Type B pancreatic cell (in vitro differentiated cells): ENCODE measurements around the gene KRT76. TPM values are rescaled to one million over a fixed set of nuclear protein-coding genes. Genes with fewer than 3 reads are reported as not detected.

Source experiments
- DNase-seq: peaks from one replicate; pipeline ENCODE4 v3.0.0; 2021; ENCODE audit warnings: mixed read lengths; ENCODE audit not compliant: unreplicated experiment; ENCODE audit errors: extremely low spot score
- H3K27ac Mint-ChIP-seq: 2 replicates; pipeline ENCODE4 v1.8.0; 2021; ENCODE audit warnings: mild to moderate bottlenecking, mixed read lengths
- H3K27me3 Mint-ChIP-seq: 2 replicates; pipeline ENCODE4 v1.8.0; 2021; ENCODE audit warnings: mixed read lengths
- H3K36me3 Mint-ChIP-seq: 2 replicates; pipeline ENCODE4 v1.8.0; 2021; ENCODE audit warnings: mixed read lengths
- H3K4me1 Mint-ChIP-seq: one replicate; pipeline ENCODE4 v1.8.0; 2021; ENCODE audit warnings: mixed read lengths; ENCODE audit not compliant: unreplicated experiment
- H3K4me3 Mint-ChIP-seq: 2 replicates; pipeline ENCODE4 v1.8.0; 2021; ENCODE audit warnings: mild to moderate bottlenecking, mixed read lengths
- H3K9me3 Mint-ChIP-seq: 2 replicates; pipeline ENCODE4 v1.8.0; 2021; ENCODE audit warnings: mixed read lengths
- CTCF ChIP-seq: fragments of 200-600 bp; sonication (generic); conservative IDR thresholded peaks from 2 replicates; pipeline ENCODE4 v1.5.0; 2021; ENCODE audit warnings: antibody characterized with exemption, mild to moderate bottlenecking
- total RNA-seq: library from RNA; stranded (reverse); gene quantifications from 2 replicates; pipeline ENCODE4 v1.2.1, GENCODE V29; 2021; ENCODE audit warnings: low replicate concordance

KRT76 gene
- total RNA-seq, 1 donor from 2014 or later = not detected

GRCh38 chr12:52739963-52740362 is 37.2 kb downstream of the KRT76 start:
- H3K36me3 Mint-ChIP-seq = no peaks in the 10 kb centered on the region
- no peaks in the 10 kb centered on the region for H3K9me3 Mint-ChIP-seq
- H3K4me1 Mint-ChIP-seq = no peaks in the 10 kb centered on the region
- no peak for TF ChIP-seq CTCF
- no peak for DNase-seq
- H3K27ac Mint-ChIP-seq = no peak overlapping the region
- H3K27me3 Mint-ChIP-seq = peaks cover 52% of the 10 kb centered on the region
- no peak overlapping the region for H3K4me3 Mint-ChIP-seq

- no peaks in the 10 kb centered on the region for H3K9me3 Mint-ChIP-seq
- no peak overlapping the region for H3K4me3 Mint-ChIP-seq
- no peaks in the 10 kb centered on the region for H3K36me3 Mint-ChIP-seq
- no peak for DNase-seq
- no peak for TF ChIP-seq CTCF
- H3K27ac Mint-ChIP-seq = no peak overlapping the region
- H3K4me1 Mint-ChIP-seq = no peaks in the 10 kb centered on the region
- H3K27me3 Mint-ChIP-seq = peaks cover 59% of the 10 kb centered on the region
Observed at GRCh38 chr12:52735816-52736632, 41.1 kb downstream of the KRT76 start.

GRCh38 chr12:52735106-52735505 is 42.0 kb downstream of the KRT76 start:
- Mint-ChIP-seq H3K4me1 (no peaks in the 10 kb centered on the region), H3K4me3 (no peak overlapping the region), H3K27ac (no peak overlapping the region), H3K36me3 (no peaks in the 10 kb centered on the region), H3K27me3 (peaks cover 62% of the 10 kb centered on the region), H3K9me3 (no peaks in the 10 kb centered on the region)
- no peak for TF ChIP-seq CTCF
- no peak for DNase-seq

GRCh38 chr12:52730793-52731192 is 46.4 kb downstream of the KRT76 start:
- H3K4me1 Mint-ChIP-seq = no peaks in the 10 kb centered on the region
- no peak overlapping the region for H3K4me3 Mint-ChIP-seq
- peaks cover 78% of the 10 kb centered on the region for H3K27me3 Mint-ChIP-seq

GRCh38 chr12:52730383-52730782 is 46.8 kb downstream of the KRT76 start:
- no peaks in the 10 kb centered on the region for H3K4me1 Mint-ChIP-seq
- H3K27me3 Mint-ChIP-seq = peaks cover 74% of the 10 kb centered on the region
- no peak for TF ChIP-seq CTCF
- H3K36me3 Mint-ChIP-seq = no peaks in the 10 kb centered on the region
- H3K4me3 Mint-ChIP-seq = no peak overlapping the region
- DNase-seq = no peak
- H3K27ac Mint-ChIP-seq = no peak overlapping the region
- no peaks in the 10 kb centered on the region for H3K9me3 Mint-ChIP-seq

More at GRCh38 chr12:52730793-52731192, 46.4 kb downstream of the KRT76 start:
- no peak for TF ChIP-seq CTCF
- Mint-ChIP-seq H3K9me3 (no peaks in the 10 kb centered on the region), H3K27ac (no peak overlapping the region), H3K36me3 (no peaks in the 10 kb centered on the region)
- DNase-seq = no peak
